NB4 (cell line): Measurements from ENCODE around the gene CCL16.

Experiments
- MYC ChIP-seq: IDR thresholded peaks from 2 replicates; pipeline ENCODE4 v1.6.1; 2011; ENCODE audit warnings: low read depth, low read length
- TF ChIP-seq, protein P1 (sequence below): IDR thresholded peaks from one replicate; pipeline ENCODE4 v1.5.1; 2012; ENCODE audit warnings: low read depth, low read length

GRCh38 chr17:35934760-35935159 is 46.5 kb downstream of the CCL16 start:
- no peak for TF ChIP-seq MYC
- TF ChIP-seq, protein P1, sequence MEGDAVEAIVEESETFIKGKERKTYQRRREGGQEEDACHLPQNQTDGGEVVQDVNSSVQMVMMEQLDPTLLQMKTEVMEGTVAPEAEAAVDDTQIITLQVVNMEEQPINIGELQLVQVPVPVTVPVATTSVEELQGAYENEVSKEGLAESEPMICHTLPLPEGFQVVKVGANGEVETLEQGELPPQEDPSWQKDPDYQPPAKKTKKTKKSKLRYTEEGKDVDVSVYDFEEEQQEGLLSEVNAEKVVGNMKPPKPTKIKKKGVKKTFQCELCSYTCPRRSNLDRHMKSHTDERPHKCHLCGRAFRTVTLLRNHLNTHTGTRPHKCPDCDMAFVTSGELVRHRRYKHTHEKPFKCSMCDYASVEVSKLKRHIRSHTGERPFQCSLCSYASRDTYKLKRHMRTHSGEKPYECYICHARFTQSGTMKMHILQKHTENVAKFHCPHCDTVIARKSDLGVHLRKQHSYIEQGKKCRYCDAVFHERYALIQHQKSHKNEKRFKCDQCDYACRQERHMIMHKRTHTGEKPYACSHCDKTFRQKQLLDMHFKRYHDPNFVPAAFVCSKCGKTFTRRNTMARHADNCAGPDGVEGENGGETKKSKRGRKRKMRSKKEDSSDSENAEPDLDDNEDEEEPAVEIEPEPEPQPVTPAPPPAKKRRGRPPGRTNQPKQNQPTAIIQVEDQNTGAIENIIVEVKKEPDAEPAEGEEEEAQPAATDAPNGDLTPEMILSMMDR = no peak
